GM23248 (cell line): ENCODE measurements around the gene HOXA10.

Source experiments
- EZH2 ChIP-seq: fragments of 200-600 bp; sonication (generic); IDR thresholded peaks from 2 replicates; pipeline ENCODE4 v1.6.1; 2018; ENCODE audit warnings: antibody characterized with exemption, mild to moderate bottlenecking; ENCODE audit not compliant: insufficient read depth, poor library complexity, severe bottlenecking
- EZH2phosphoT487 ChIP-seq: fragments of 200-600 bp; sonication (generic); IDR thresholded peaks from 2 replicates; pipeline ENCODE4 v1.6.1; 2018; ENCODE audit warnings: antibody characterized with exemption, moderate library complexity, mild to moderate bottlenecking, low read depth; ENCODE audit not compliant: insufficient read depth

DNA sequence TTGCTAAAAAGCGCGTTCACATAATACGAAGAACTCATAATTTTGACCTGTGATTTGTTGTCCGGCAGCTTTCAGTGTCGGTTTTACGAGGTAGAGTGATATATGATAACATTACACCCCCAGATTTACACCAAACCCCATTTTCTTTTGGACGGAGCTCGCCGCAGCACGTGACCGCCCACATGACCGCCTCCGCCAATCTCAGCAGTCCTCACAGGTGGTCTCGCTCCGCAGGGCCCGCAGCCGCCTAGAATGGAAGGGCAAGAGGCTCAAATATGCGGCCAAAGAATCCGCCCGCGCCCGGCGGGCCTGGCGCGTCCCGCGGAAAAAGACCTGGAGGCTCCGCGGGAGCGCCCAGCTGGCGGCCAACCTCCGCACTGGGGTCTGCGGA is 17.6 kb downstream of the HOXA10 start, which contains the start of gene HOXA7:
- TF ChIP-seq EZH2 (no peak), EZH2phosphoT487 (no peak)
